ENCODE data around the gene ZNF580.

ZNF580 gene

GRCh38 chr19:55675661-55676354 lies 35.0 kb downstream of the ZNF580 start:
- no peak for DNase-seq (ENCODE audit: low spot score)
- TF ChIP-seq CTCF (IDR thresholded peaks at IDR 0.05; ENCODE audit: extremely low read depth, missing control alignments): no peak

- TF ChIP-seq CTCF (IDR thresholded peaks at IDR 0.05; ENCODE audit: extremely low read depth, missing control alignments): no peak
- DNase-seq (ENCODE audit: low spot score): no peak
These were observed 35.6 kb downstream of the ZNF580 start for GRCh38 chr19:55676383-55676782.

GRCh38 chr19:55676889-55677505 lies 36.2 kb downstream of the ZNF580 start:
- DNase-seq (ENCODE audit: low spot score): no peak
- TF ChIP-seq CTCF (IDR thresholded peaks at IDR 0.05; ENCODE audit: extremely low read depth, missing control alignments): no peak

- no peak for DNase-seq (ENCODE audit: low spot score)
- TF ChIP-seq CTCF (IDR thresholded peaks at IDR 0.05; ENCODE audit: extremely low read depth, missing control alignments): no peak
These were observed 36.8 kb downstream of the ZNF580 start for GRCh38 chr19:55677572-55678028.

GRCh38 chr19:55678121-55678671 lies 37.4 kb downstream of the ZNF580 start:
- DNase-seq (ENCODE audit: low spot score): peak; percentile 88

GRCh38 chr19:55679343-55680257 lies 38.8 kb downstream of the ZNF580 start:
- no peak for DNase-seq (ENCODE audit: low spot score)

More at GRCh38 chr19:55678121-55678671, 37.4 kb downstream of the ZNF580 start:
- no peak for TF ChIP-seq CTCF (IDR thresholded peaks at IDR 0.05; ENCODE audit: extremely low read depth, missing control alignments)

More at GRCh38 chr19:55679343-55680257, 38.8 kb downstream of the ZNF580 start:
- no peak for TF ChIP-seq CTCF (IDR thresholded peaks at IDR 0.05; ENCODE audit: extremely low read depth, missing control alignments)
